ENCODE results near the gene IQCM.
"Not testable (repeated sequence)": the region's sequence is repeated elsewhere in the genome, so short reads cannot be mapped to it uniquely, and the experiment has no call there.

Gene IQCM

DNA sequence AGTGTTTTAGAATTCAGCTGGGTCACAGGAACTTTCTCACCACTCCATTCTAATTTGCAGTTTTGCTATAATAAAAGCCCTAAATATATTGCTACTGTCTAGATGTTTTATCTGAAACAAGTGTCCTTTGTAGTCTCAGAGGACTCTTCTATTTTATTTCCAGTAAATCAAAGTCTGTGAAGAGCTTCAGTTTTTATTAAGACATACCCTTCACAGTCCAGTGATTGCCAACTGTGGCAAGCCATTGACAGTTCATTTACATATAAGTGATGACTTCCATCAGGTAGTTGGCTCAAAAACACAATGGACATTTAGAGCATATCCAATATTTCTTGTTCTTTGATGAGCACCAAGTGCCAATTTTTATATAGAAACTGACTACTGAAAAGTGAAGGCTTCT is 466.1 kb downstream of the IQCM start:
- H3K27ac ChIP-seq = no peak overlapping the region
- no peaks in the 10 kb centered on the region for H3K9me3 ChIP-seq (ENCODE audit: control insufficient read depth, low read length)
- no peaks in the 10 kb centered on the region for H3K79me2 ChIP-seq
- no peak overlapping the region for H3K9ac ChIP-seq
- TF ChIP-seq, protein P1, sequence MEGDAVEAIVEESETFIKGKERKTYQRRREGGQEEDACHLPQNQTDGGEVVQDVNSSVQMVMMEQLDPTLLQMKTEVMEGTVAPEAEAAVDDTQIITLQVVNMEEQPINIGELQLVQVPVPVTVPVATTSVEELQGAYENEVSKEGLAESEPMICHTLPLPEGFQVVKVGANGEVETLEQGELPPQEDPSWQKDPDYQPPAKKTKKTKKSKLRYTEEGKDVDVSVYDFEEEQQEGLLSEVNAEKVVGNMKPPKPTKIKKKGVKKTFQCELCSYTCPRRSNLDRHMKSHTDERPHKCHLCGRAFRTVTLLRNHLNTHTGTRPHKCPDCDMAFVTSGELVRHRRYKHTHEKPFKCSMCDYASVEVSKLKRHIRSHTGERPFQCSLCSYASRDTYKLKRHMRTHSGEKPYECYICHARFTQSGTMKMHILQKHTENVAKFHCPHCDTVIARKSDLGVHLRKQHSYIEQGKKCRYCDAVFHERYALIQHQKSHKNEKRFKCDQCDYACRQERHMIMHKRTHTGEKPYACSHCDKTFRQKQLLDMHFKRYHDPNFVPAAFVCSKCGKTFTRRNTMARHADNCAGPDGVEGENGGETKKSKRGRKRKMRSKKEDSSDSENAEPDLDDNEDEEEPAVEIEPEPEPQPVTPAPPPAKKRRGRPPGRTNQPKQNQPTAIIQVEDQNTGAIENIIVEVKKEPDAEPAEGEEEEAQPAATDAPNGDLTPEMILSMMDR (IDR thresholded peaks at IDR 0.05) = no peak
- H3K4me1 ChIP-seq = no peaks in the 10 kb centered on the region
- H2AFZ ChIP-seq = no peak overlapping the region
- H3K27me3 ChIP-seq (ENCODE audit: control insufficient read depth, insufficient read depth, low read length) = no peaks in the 10 kb centered on the region
- no peaks in the 10 kb centered on the region for H3K36me3 ChIP-seq (ENCODE audit: control insufficient read depth, insufficient read depth, low read length)
- no peak overlapping the region for H3K4me2 ChIP-seq (ENCODE audit: low read length)
- H3K4me3 ChIP-seq (ENCODE audit: low read depth, low read length) = no peak overlapping the region

DNA sequence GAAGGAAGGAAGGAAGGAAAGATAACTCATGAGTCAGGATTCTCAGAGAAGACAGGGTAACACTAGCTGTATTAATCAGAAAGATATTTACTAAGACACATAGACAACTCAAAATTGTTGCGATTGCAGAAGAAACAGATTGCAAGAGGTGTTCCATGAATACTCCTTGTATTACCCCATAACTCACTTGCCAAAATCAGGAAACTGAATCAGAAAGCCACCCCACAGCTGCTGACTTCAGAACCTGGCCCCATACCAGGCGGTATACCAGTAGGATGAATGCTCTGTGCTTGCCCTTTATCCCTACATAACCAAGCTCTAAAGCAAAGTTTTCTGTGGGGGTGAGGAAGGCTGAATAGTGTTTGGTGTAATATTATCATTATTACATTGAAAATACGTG is 468.5 kb downstream of the IQCM start:
- H3K4me2 ChIP-seq (ENCODE audit: low read length) = no peak overlapping the region
- no peaks in the 10 kb centered on the region for H3K27me3 ChIP-seq (ENCODE audit: control insufficient read depth, insufficient read depth, low read length)
- no peak overlapping the region for H3K27ac ChIP-seq
- no peaks in the 10 kb centered on the region for H3K79me2 ChIP-seq
- H3K9me3 ChIP-seq (ENCODE audit: control insufficient read depth, low read length) = no peaks in the 10 kb centered on the region
- no peaks in the 10 kb centered on the region for H3K36me3 ChIP-seq (ENCODE audit: control insufficient read depth, insufficient read depth, low read length)
- H3K4me1 ChIP-seq = no peaks in the 10 kb centered on the region
- TF ChIP-seq, protein P1 (IDR thresholded peaks at IDR 0.05) = no peak
- H3K9ac ChIP-seq = no peak overlapping the region
- no peak overlapping the region for H2AFZ ChIP-seq
- no peak overlapping the region for H3K4me3 ChIP-seq (ENCODE audit: low read depth, low read length)

DNA sequence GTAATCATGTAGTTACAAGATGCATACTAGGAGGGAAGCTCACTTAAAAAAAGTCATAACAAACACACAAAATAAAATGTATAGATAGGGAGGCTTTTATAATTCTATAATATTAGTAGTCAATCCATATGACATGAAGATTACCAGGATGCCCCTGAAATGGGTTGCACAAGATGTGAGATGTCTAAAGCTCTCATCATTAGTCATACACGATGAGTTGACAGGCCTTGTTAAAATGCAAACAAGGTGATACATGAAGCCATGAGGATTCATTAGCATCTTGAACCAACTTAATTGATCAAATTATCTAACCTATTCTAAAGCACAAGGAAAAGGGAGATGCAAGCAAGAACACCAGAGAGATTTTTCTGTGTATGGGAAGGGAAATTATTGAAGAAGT is 470.2 kb downstream of the IQCM start:
- Histone ChIP-seq H3K4me3 (ENCODE audit: low read depth, low read length) (no peak overlapping the region), H3K36me3 (ENCODE audit: control insufficient read depth, insufficient read depth, low read length) (no peaks in the 10 kb centered on the region), H3K27ac (no peak overlapping the region), H3K4me2 (ENCODE audit: low read length) (no peak overlapping the region), H3K4me1 (no peaks in the 10 kb centered on the region), H3K27me3 (ENCODE audit: control insufficient read depth, insufficient read depth, low read length) (no peaks in the 10 kb centered on the region), H3K9ac (no peak overlapping the region), H2AFZ (no peak overlapping the region), H3K9me3 (ENCODE audit: control insufficient read depth, low read length) (no peaks in the 10 kb centered on the region), H3K79me2 (no peaks in the 10 kb centered on the region)
- TF ChIP-seq, protein P1 (IDR thresholded peaks at IDR 0.05) = no peak

DNA sequence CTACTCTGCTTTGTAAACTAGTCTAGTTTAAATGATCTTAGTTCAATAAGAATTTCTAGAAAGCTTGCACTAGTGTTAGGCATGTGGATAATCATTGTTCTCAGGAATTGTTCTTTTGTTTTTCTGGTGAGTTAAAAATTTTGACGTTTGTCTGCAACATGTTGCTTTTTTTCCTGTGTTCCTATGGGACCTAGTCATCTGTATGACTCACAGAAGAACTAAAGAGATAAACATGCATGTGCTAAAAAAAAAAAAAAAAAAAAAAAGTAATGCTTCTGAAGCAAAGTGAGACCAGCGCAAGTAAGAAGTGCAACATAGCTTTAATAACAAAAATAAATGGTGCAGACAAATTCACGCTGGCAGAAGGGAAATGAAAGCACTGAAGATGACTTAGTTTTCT is 471.2 kb downstream of the IQCM start:
- Histone ChIP-seq H3K27ac (no peak overlapping the region), H3K9ac (no peak overlapping the region), H3K79me2 (no peaks in the 10 kb centered on the region), H3K9me3 (ENCODE audit: control insufficient read depth, low read length) (no peaks in the 10 kb centered on the region), H3K4me3 (ENCODE audit: low read depth, low read length) (no peak overlapping the region), H3K36me3 (ENCODE audit: control insufficient read depth, insufficient read depth, low read length) (no peaks in the 10 kb centered on the region), H3K27me3 (ENCODE audit: control insufficient read depth, insufficient read depth, low read length) (no peaks in the 10 kb centered on the region), H3K4me2 (ENCODE audit: low read length) (no peak overlapping the region), H3K4me1 (no peaks in the 10 kb centered on the region), H2AFZ (no peak overlapping the region)
- TF ChIP-seq, protein P1 (IDR thresholded peaks at IDR 0.05) = no peak

DNA sequence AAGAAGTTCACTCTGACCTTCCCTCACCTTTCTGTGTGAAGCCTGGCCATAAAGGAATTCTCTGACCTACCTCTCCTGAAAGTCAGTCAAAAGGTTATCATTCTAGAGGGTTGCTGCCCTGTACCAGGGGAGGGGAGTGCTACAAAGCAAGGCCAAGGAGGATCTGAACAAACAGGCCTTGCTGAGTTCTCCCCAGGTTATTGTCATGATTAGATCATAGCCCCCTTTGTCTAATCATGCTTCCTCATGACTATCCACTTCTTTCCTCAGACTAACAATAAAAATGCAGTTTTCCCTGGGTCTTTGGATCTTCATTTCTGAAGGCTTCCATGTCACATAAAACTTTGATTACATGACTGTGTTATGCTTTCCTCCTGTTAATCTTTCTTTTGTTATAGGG is 472.0 kb downstream of the IQCM start:
- Histone ChIP-seq H3K27me3 (ENCODE audit: control insufficient read depth, insufficient read depth, low read length) (no peaks in the 10 kb centered on the region), H3K27ac (no peak overlapping the region), H3K4me2 (ENCODE audit: low read length) (no peak overlapping the region), H2AFZ (no peak overlapping the region), H3K36me3 (ENCODE audit: control insufficient read depth, insufficient read depth, low read length) (no peaks in the 10 kb centered on the region), H3K9me3 (ENCODE audit: control insufficient read depth, low read length) (no peaks in the 10 kb centered on the region), H3K9ac (no peak overlapping the region), H3K4me3 (ENCODE audit: low read depth, low read length) (no peak overlapping the region), H3K79me2 (no peaks in the 10 kb centered on the region), H3K4me1 (no peaks in the 10 kb centered on the region)
- TF ChIP-seq, protein P1 (IDR thresholded peaks at IDR 0.05) = no peak

DNA sequence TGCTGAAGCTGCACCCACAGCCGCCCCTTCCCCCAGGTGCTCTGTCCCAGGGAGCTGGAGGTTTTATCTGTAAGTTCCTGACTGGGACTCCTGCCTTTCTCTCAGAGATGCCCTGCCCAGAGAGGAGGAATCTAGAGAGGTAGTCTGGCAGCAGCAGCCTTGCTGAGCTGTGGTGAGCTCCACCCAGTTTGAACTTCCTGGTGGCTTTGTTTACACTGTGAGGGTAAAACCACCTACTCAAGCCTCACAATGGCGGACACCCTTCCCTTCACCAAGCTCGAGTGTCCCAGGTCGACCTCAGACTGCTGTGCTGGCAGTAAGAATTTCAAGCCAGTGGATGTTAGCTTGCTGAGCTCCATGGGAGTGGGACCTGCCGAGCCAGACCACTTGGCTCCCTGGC is 474.5 kb downstream of the IQCM start:
- not testable (repeated sequence) for H3K4me1 ChIP-seq, H2AFZ ChIP-seq, H3K79me2 ChIP-seq

More for the DNA sequence above, 474.5 kb downstream of the IQCM start:
- not testable (repeated sequence) for H3K4me3 ChIP-seq (ENCODE audit: low read depth, low read length); H3K36me3 ChIP-seq (ENCODE audit: control insufficient read depth, insufficient read depth, low read length); H3K4me2 ChIP-seq (ENCODE audit: low read length); H3K27ac ChIP-seq; H3K27me3 ChIP-seq (ENCODE audit: control insufficient read depth, insufficient read depth, low read length); H3K9ac ChIP-seq; H3K9me3 ChIP-seq (ENCODE audit: control insufficient read depth, low read length)
